Uterus (tissue), 4 donors: ENCODE measurements around the gene DYNC1LI1. TPM values are rescaled to one million over a fixed set of nuclear protein-coding genes. Genes with fewer than 3 reads are reported as not detected.

ENCODE experiments used
- DNase-seq, 2 donors: peaks; one replicate each; pipeline ENCODE4 v3.0.0-alpha.2; 2019 to 2020
- H3K27ac ChIP-seq, 2 donors: fragments of 200-600 bp; sonication (generic); 1 replicate in 1 of 2; 2 replicates in 1 of 2; pipeline ENCODE4 v1.5.1; 2016 to 2018
- H3K27me3 ChIP-seq, 2 donors: fragments of 200-600 bp; sonication (generic); one replicate each; pipeline ENCODE4 v1.5.1; 2018 to 2019; ENCODE audit warnings: control low read depth in 1 of 2
- H3K36me3 ChIP-seq, 2 donors: fragments of 200-600 bp; sonication (generic); one replicate each; pipeline ENCODE4 v1.5.1; 2019; ENCODE audit warnings: control low read depth in 1 of 2
- H3K4me1 ChIP-seq, 2 donors: fragments of 200-600 bp; sonication (generic); one replicate each; pipeline ENCODE4 v1.5.1; 2018 to 2019; ENCODE audit warnings: control low read depth in 1 of 2
- H3K4me3 ChIP-seq, 2 donors: fragments of 200-600 bp; sonication (generic); 1 replicate in 1 of 2; 2 replicates in 1 of 2; pipeline ENCODE4 v1.5.1; 2018 to 2019; ENCODE audit warnings: mild to moderate bottlenecking in 1 of 2
- H3K9me3 ChIP-seq, 2 donors: fragments of 200-600 bp; sonication (generic); one replicate each; pipeline ENCODE4 v1.5.1; 2019; ENCODE audit warnings: control low read depth in 1 of 2
- POLR2A ChIP-seq, 2 donors: fragments of 450-650 bp; IDR thresholded peaks; one replicate each; pipeline ENCODE4 v1.6.1; 2016; ENCODE audit warnings: antibody characterized with exemption in 2 of 2, mild to moderate bottlenecking in 1 of 2, moderate library complexity in 1 of 2
- intact Hi-C: fragments of 100-400 bp; cut with DNase I; formaldehyde crosslinking; loops from one replicate; pipeline ENCODE4 v1.15.1; 2023; ENCODE audit warnings: low total_unique reads
- total RNA-seq, 4 donors: library from RNA; depleted of rRNA in 3 of 4; stranded (reverse); fragments of >200 nt in 3 of 4; gene quantifications; one replicate each; pipeline versions ENCODE4 v1.1.0 to v1.2.4, GENCODE V29; 2014 to 2023
- TF ChIP-seq, protein P1 (sequence below), 4 experiments: fragments of 200-600 bp in 2 of 4; fragments of 450-650 bp in 2 of 4; sonication (generic) in 2 of 4; IDR thresholded peaks; one replicate each; pipeline ENCODE4 v1.5.1; 2016 to 2019; ENCODE audit warnings: antibody characterized with exemption in 4 of 4, mild to moderate bottlenecking in 2 of 4, moderate library complexity in 1 of 4
- donor health status: DM: yes; HTN: yes; CAD: no.

DYNC1LI1 gene
- total RNA-seq, 4 donors from 2014 or later: 9.5 to 65.9 (median 41.0) TPM

DNA sequence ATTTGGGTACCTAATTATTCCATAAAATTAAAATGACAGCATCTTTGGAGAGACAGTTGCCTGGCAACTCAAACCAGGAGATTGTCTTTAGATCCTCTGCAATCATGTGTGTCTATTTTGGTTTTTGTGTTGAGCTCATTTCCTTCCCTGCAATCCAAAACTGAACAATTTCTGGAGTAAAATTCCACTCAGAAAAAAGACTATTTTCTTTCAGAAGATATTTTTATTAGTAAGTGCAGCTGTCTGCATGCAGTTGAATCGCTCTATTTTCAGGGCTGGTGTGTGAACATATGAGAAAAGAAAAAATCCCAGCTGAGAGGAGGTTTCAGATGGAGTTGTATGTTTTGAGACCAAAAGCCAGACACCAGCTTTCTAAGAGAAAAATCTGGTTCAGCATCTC is 41.9 kb upstream of the DYNC1LI1 start:
- H3K4me3 ChIP-seq: no peak overlapping the region
- TF ChIP-seq POLR2A (IDR thresholded peaks at IDR 0.05): no peak
- TF ChIP-seq, protein P1, sequence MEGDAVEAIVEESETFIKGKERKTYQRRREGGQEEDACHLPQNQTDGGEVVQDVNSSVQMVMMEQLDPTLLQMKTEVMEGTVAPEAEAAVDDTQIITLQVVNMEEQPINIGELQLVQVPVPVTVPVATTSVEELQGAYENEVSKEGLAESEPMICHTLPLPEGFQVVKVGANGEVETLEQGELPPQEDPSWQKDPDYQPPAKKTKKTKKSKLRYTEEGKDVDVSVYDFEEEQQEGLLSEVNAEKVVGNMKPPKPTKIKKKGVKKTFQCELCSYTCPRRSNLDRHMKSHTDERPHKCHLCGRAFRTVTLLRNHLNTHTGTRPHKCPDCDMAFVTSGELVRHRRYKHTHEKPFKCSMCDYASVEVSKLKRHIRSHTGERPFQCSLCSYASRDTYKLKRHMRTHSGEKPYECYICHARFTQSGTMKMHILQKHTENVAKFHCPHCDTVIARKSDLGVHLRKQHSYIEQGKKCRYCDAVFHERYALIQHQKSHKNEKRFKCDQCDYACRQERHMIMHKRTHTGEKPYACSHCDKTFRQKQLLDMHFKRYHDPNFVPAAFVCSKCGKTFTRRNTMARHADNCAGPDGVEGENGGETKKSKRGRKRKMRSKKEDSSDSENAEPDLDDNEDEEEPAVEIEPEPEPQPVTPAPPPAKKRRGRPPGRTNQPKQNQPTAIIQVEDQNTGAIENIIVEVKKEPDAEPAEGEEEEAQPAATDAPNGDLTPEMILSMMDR (IDR thresholded peaks at IDR 0.05): no peak
- H3K4me1 ChIP-seq: no peaks in the 10 kb centered on the region
- no peak for DNase-seq
- H3K36me3 ChIP-seq: no peaks in the 10 kb centered on the region
- H3K27me3 ChIP-seq: no peaks in the 10 kb centered on the region
- H3K9me3 ChIP-seq: no peaks in the 10 kb centered on the region
- H3K27ac ChIP-seq: no peak overlapping the region
- intact Hi-C loops: no loop called here

GRCh38 chr3:32607522-32607921 is 36.9 kb upstream of the DYNC1LI1 start:
- Histone ChIP-seq H3K9me3 (no peaks in the 10 kb centered on the region), H3K36me3 (no peaks in the 10 kb centered on the region), H3K27me3 (no peaks in the 10 kb centered on the region), H3K4me3 (no peak overlapping the region), H3K4me1 (no peaks in the 10 kb centered on the region), H3K27ac (no peak overlapping the region)
- no peak for DNase-seq
- intact Hi-C loops: no loop called here
- no peak for TF ChIP-seq POLR2A (IDR thresholded peaks at IDR 0.05)
- TF ChIP-seq, protein P1 (IDR thresholded peaks at IDR 0.05): no peak

DNA sequence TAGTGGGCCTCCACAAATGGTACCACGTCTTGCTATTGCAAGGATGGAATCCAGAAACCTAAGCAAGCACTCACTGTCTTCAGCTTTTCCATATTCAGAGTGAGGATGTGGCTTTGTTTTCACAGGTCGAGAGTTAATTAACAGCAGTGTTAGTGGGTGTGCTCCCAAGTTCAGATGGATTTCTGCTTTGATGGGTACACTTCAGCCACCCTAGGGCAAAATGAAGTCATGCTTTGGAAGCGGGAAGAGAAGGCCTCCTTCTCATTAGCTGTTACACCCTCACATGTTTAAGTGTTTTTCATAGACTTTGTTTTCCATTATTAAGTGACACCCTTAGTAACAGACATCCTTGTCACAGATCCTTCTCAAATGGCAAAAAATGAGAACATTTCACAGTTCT is 36.3 kb upstream of the DYNC1LI1 start:
- Histone ChIP-seq H3K4me1 (no peaks in the 10 kb centered on the region), H3K36me3 (no peaks in the 10 kb centered on the region), H3K27me3 (no peaks in the 10 kb centered on the region), H3K9me3 (no peaks in the 10 kb centered on the region), H3K4me3 (no peak overlapping the region), H3K27ac (no peak overlapping the region)
- intact Hi-C loops: no loop called here
- no peak for DNase-seq
- TF ChIP-seq POLR2A (IDR thresholded peaks at IDR 0.05): no peak
- TF ChIP-seq, protein P1 (IDR thresholded peaks at IDR 0.05): no peak

- no peak for DNase-seq
- no peaks in the 10 kb centered on the region for H3K4me1 ChIP-seq
- intact Hi-C loops: no loop called here
- H3K36me3 ChIP-seq: no peaks in the 10 kb centered on the region
- no peak overlapping the region for H3K4me3 ChIP-seq
- H3K9me3 ChIP-seq: no peaks in the 10 kb centered on the region
- H3K27ac ChIP-seq: no peak overlapping the region
- no peaks in the 10 kb centered on the region for H3K27me3 ChIP-seq
- TF ChIP-seq POLR2A (IDR thresholded peaks at IDR 0.05): no peak
These were observed 35.6 kb upstream of the DYNC1LI1 start for GRCh38 chr3:32606277-32606676.

GRCh38 chr3:32603064-32603463 is 32.4 kb upstream of the DYNC1LI1 start:
- no peak overlapping the region for H3K27ac ChIP-seq
- no peaks in the 10 kb centered on the region for H3K27me3 ChIP-seq
- DNase-seq: no peak
- TF ChIP-seq, protein P1 (IDR thresholded peaks at IDR 0.05): no peak
- intact Hi-C loops: no loop called here
- H3K4me1 ChIP-seq: no peaks in the 10 kb centered on the region
- H3K9me3 ChIP-seq: no peaks in the 10 kb centered on the region
- H3K4me3 ChIP-seq: no peak overlapping the region
- H3K36me3 ChIP-seq: no peaks in the 10 kb centered on the region

DNA sequence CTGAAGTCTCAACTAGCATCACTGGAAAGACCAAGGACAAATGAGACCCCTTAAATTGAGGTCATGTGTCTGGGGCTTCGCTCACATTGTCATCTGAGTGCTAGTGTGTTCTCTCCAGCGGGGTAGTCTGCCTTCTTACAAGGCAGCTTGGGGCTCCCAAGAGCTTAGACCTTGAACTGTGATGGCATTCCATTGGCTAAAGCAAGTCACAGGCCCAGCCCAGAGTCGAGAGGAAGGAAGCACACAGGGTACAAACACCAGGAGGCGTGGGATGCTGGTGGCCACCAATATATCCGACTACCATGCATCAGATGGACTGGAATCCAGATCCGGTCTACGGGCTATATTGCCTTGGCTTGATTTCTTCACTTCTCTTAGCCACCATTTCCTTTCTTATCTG is 31.5 kb upstream of the DYNC1LI1 start:
- no peak for DNase-seq

More for the DNA sequence above, 31.5 kb upstream of the DYNC1LI1 start:
- H3K4me1 ChIP-seq: no peaks in the 10 kb centered on the region
- TF ChIP-seq, protein P1 (IDR thresholded peaks at IDR 0.05): no peak
- no peak for TF ChIP-seq POLR2A (IDR thresholded peaks at IDR 0.05)
- no peak overlapping the region for H3K27ac ChIP-seq
- H3K9me3 ChIP-seq: no peaks in the 10 kb centered on the region
- H3K36me3 ChIP-seq: no peaks in the 10 kb centered on the region
- intact Hi-C loops: no loop called here
- H3K27me3 ChIP-seq: no peaks in the 10 kb centered on the region
- no peak overlapping the region for H3K4me3 ChIP-seq
